ENCODE results near the gene HSP90AB1.
A peak's percentile ranks its signal among the peaks of the same experiment; 100 is the strongest.

HSP90AB1 gene

GRCh38 chr6:44238687-44239350 lies 8.1 kb upstream of the HSP90AB1 start:
- Mint-ChIP-seq H3K36me3 (peaks cover 17% of the 10 kb centered on the region), H3K9me3 (no peaks in the 10 kb centered on the region), H3K4me3 (peak overlapping the region; percentile 85), H3K4me1 (peaks cover 26% of the 10 kb centered on the region), H3K27ac (peak overlapping the region; percentile 99)
- DNase-seq (ENCODE audit: low spot score in 2 of 2) = no peak
- no peak for ATAC-seq

DNA sequence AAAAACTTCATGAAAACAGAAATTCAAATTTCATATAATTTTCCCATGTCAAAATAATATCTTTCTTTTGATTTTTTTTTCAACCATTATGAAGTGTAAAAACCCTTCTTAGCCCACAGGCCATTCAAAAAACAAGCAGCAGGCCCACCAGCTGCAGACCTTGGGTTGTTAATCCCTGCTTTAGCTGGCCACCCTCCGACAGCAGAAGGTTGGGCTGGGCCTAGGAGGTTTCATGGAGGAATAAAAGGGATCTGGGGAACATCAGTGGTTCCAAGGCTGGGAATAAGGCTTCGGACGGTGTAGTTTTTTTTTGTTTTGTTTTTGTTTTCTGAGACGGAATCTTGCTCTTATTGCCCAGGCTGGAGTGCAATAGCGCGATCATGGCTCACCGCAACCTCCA lies 3.6 kb upstream of the HSP90AB1 start:
- ATAC-seq = no peak
- no peak for DNase-seq (ENCODE audit: low spot score in 2 of 2)
- H3K9me3 Mint-ChIP-seq = no peaks in the 10 kb centered on the region
- no peak overlapping the region for H3K4me3 Mint-ChIP-seq
- no peak overlapping the region for H3K27ac Mint-ChIP-seq
- peaks cover 33% of the 10 kb centered on the region for H3K36me3 Mint-ChIP-seq
- peaks cover 39% of the 10 kb centered on the region for H3K4me1 Mint-ChIP-seq

DNA sequence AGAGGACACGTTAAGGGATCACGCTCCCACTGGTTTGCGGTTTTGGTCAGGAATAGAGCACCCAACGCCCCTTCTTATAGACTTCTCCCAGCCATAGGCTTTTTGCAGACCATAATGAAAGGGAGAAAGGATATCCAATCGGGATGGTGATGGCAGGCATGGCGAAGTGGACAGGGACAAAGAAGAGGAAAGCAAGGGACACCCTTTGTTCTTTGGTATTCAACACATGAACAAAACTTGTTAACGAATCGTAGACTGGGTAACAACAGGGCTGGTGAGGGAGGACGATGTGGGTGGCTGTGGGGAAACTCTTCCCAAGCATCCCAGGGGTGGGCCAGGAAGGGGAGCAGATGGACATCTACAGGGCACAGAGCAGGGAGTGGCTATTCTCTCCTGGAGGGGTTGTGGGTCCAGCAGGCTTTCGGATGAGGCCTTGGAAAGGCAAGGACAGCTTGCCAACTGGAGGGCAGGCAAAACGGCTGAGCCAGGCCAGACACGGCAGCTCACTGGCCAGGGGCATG lies 1.4 kb upstream of the HSP90AB1 start:
- H3K36me3 Mint-ChIP-seq = peaks cover 54% of the 10 kb centered on the region
- no peak for DNase-seq (ENCODE audit: low spot score in 2 of 2)
- H3K4me3 Mint-ChIP-seq = peak overlapping the region; percentile 96
- no peak for ATAC-seq
- H3K27ac Mint-ChIP-seq = peak overlapping the region; percentile 100
- no peaks in the 10 kb centered on the region for H3K9me3 Mint-ChIP-seq
- H3K4me1 Mint-ChIP-seq = peaks cover 50% of the 10 kb centered on the region

- H3K4me1 Mint-ChIP-seq = peaks cover 55% of the 10 kb centered on the region
- no peaks in the 10 kb centered on the region for H3K9me3 Mint-ChIP-seq
- ATAC-seq (peak; percentile 59), DNase-seq (ENCODE audit: low spot score in 2 of 2) (peak; percentile 87 to 95)
- H3K27ac Mint-ChIP-seq = peak overlapping the region; percentile 100
- H3K4me3 Mint-ChIP-seq = peak overlapping the region; percentile 96
- H3K36me3 Mint-ChIP-seq = peaks cover 61% of the 10 kb centered on the region
Observed at GRCh38 chr6:44245912-44246662, 814 bp upstream of the HSP90AB1 start.

DNA sequence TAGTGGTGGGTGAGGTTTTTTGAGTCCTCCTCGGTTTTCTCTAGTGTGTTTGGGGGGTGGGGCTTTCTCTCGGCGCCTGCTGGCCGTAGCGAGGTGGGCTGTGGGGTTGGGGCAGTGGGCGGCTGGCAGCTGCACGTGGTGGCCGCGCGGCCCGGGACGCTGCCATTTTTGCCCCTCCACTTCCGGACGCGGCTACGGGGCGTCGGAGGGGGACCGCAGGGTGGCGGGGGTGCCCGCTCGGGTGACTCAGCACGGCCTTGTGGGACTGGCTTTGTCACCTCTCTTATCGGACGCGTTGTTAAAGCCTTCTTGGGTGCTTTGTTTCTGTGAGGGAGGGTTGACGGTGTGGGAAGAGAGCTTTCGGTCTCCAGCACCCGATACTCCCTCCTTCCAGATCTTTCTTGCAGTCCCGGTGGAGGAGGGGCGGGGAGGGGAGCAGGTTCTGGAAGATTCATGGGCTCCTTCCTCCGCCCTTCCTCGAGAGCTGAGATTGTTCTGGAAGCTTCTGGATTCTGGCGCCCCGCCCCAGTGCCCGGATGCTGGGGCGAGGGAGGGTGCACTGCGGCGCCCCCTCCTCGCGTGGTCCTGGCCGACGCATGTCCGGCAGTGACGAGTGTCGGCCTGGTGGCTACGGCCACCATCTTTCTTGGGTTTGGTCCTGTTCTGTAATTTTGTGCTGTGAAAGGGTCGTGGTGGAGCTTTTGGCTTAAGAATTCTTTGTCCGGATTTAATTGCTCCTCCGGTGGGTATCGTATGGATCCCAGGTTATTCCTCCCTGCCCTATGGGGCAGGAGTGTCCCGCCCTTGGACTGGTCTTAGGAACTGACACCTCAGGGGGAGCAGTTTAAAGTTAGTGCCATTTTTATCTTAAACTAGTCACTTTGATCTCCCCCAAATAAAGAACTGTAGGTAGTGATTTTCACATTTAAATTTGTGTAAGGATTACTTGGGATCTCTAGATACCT lies 719 bp downstream of the HSP90AB1 start:
- H3K27ac Mint-ChIP-seq = peak overlapping the region; percentile 100
- H3K9me3 Mint-ChIP-seq = no peaks in the 10 kb centered on the region
- H3K4me3 Mint-ChIP-seq = peak overlapping the region; percentile 96
- H3K36me3 Mint-ChIP-seq = peaks cover 76% of the 10 kb centered on the region
- DNase-seq (ENCODE audit: low spot score in 2 of 2) (peak; percentile 84 to 95), ATAC-seq (peak; percentile 76)
- peaks cover 67% of the 10 kb centered on the region for H3K4me1 Mint-ChIP-seq

- Mint-ChIP-seq H3K9me3 (no peaks in the 10 kb centered on the region), H3K36me3 (peaks cover 86% of the 10 kb centered on the region), H3K4me3 (peak overlapping the region; percentile 96), H3K4me1 (peaks cover 76% of the 10 kb centered on the region), H3K27ac (peak overlapping the region; percentile 100)
- ATAC-seq (no peak), DNase-seq (ENCODE audit: low spot score in 2 of 2) (no peak)
Observed at GRCh38 chr6:44248579-44248978, 1.7 kb downstream of the HSP90AB1 start.

DNA sequence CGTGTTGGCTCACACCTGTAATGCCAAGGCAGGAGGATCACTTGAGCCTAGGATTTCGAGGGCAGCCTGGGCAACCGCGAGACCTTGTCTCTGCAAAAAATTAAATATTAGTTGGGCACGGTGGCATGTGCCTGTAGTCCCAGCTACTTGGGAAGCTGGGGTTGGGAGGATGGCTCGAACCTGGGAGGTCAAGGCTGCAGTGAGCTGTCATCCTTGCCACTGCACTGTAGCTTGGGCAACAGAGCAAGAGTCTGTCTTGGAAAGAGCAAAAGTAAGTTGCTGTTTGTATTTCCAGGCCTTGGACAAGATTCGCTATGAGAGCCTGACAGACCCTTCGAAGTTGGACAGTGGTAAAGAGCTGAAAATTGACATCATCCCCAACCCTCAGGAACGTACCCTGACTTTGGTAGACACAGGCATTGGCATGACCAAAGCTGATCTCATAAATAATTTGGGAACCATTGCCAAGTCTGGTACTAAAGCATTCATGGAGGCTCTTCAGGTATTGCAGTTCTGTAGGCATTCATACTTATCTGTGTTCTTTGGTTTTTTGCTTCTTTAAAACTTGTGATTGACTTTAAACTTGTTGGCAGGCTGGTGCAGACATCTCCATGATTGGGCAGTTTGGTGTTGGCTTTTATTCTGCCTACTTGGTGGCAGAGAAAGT lies 2.3 kb downstream of the HSP90AB1 start:
- DNase-seq (ENCODE audit: low spot score in 2 of 2) (no peak), ATAC-seq (no peak)
- Mint-ChIP-seq H3K27ac (peak overlapping the region; percentile 100), H3K9me3 (no peaks in the 10 kb centered on the region), H3K4me1 (peaks cover 83% of the 10 kb centered on the region), H3K36me3 (peaks cover 92% of the 10 kb centered on the region), H3K4me3 (peak overlapping the region; percentile 96)

- DNase-seq (ENCODE audit: low spot score in 2 of 2) (no peak), ATAC-seq (no peak)
- peak overlapping the region; percentile 96 for H3K4me3 Mint-ChIP-seq
- no peaks in the 10 kb centered on the region for H3K9me3 Mint-ChIP-seq
- H3K4me1 Mint-ChIP-seq = peaks cover 89% of the 10 kb centered on the region
- H3K27ac Mint-ChIP-seq = peak overlapping the region; percentile 100
- peaks cover 100% of the 10 kb centered on the region for H3K36me3 Mint-ChIP-seq
Observed at GRCh38 chr6:44250067-44250717, 3.3 kb downstream of the HSP90AB1 start.

DNA sequence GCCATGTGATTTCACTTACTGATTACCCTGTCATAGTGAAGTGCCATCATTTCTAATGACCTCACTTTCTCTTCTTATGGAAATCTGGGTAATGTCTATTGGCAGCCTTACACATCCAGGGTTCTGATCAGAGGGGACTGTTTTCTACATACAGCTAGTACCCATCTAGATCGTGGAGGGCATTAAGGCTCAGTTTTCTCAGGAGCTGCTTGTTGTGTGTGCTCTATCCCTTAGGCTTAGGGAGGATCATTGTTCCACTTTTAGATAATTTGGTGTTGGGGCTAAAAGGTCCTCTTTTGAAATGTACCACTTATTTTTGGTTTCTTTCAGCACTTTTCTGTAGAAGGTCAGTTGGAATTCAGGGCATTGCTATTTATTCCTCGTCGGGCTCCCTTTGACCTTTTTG lies 3.8 kb downstream of the HSP90AB1 start:
- Mint-ChIP-seq H3K9me3 (no peaks in the 10 kb centered on the region), H3K36me3 (peaks cover 100% of the 10 kb centered on the region), H3K4me1 (peaks cover 89% of the 10 kb centered on the region), H3K4me3 (peak overlapping the region; percentile 96), H3K27ac (peak overlapping the region; percentile 100)
- ATAC-seq (no peak), DNase-seq (ENCODE audit: low spot score in 2 of 2) (no peak)

DNA sequence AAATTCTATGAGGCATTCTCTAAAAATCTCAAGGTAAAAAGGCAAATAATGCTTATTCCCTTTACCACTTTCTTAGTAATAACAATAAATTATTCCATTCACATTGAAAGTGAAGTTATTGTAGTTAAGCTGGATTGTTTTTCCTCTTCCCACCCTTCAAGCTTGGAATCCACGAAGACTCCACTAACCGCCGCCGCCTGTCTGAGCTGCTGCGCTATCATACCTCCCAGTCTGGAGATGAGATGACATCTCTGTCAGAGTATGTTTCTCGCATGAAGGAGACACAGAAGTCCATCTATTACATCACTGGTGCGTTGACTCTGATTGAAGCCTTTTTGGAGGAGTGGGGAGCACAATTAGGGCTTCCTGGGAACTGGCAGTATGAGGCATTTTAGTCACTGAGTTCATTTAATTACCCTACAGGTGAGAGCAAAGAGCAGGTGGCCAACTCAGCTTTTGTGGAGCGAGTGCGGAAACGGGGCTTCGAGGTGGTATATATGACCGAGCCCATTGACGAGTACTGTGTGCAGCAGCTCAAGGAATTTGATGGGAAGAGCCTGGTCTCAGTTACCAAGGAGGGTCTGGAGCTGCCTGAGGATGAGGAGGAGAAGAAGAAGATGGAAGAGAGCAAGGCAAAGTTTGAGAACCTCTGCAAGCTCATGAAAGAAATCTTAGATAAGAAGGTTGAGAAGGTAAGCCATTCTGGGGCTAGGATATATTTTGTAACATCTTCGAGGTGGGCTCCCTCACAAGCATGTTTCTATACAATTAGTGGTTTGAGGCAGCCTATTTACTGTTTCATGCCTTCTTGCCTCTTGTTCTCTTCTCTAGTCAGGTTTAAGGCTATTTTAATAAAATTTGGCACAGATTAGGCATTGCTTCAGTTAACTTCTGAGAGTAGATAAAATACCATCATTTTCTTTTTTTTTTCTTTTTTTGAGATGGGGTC lies 4.9 kb downstream of the HSP90AB1 start:
- ATAC-seq = no peak
- Mint-ChIP-seq H3K36me3 (peaks cover 100% of the 10 kb centered on the region), H3K9me3 (no peaks in the 10 kb centered on the region), H3K4me1 (peaks cover 95% of the 10 kb centered on the region), H3K27ac (peak overlapping the region; percentile 100), H3K4me3 (peak overlapping the region; percentile 29)
- no peak for DNase-seq (ENCODE audit: low spot score in 2 of 2)

DNA sequence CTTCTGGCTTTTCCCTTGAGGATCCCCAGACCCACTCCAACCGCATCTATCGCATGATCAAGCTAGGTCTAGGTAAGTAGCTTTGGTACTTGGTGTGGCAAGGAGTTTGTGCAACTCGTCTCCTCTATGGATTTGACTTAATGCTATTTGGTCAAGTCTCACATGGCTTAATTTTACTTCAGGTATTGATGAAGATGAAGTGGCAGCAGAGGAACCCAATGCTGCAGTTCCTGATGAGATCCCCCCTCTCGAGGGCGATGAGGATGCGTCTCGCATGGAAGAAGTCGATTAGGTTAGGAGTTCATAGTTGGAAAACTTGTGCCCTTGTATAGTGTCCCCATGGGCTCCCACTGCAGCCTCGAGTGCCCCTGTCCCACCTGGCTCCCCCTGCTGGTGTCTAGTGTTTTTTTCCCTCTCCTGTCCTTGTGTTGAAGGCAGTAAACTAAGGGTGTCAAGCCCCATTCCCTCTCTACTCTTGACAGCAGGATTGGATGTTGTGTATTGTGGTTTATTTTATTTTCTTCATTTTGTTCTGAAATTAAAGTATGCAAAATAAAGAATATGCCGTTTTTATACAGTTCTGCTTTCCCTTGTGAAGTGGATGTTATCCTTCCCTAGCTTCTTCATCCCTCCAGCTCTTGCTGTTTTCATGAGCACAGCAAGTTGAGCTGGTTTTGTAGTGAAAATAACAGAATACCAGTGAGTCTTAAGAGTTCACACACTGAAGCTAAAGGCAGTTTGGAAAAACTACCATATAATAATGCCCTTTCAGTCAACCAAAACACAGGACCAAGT lies 6.6 kb downstream of the HSP90AB1 start:
- ATAC-seq = no peak
- peaks cover 90% of the 10 kb centered on the region for H3K4me1 Mint-ChIP-seq
- H3K27ac Mint-ChIP-seq = peak overlapping the region; percentile 100
- peak; percentile 48 to 81 for DNase-seq (ENCODE audit: low spot score in 2 of 2)
- H3K4me3 Mint-ChIP-seq = peak overlapping the region; percentile 88
- peaks cover 98% of the 10 kb centered on the region for H3K36me3 Mint-ChIP-seq
- H3K9me3 Mint-ChIP-seq = no peaks in the 10 kb centered on the region

DNA sequence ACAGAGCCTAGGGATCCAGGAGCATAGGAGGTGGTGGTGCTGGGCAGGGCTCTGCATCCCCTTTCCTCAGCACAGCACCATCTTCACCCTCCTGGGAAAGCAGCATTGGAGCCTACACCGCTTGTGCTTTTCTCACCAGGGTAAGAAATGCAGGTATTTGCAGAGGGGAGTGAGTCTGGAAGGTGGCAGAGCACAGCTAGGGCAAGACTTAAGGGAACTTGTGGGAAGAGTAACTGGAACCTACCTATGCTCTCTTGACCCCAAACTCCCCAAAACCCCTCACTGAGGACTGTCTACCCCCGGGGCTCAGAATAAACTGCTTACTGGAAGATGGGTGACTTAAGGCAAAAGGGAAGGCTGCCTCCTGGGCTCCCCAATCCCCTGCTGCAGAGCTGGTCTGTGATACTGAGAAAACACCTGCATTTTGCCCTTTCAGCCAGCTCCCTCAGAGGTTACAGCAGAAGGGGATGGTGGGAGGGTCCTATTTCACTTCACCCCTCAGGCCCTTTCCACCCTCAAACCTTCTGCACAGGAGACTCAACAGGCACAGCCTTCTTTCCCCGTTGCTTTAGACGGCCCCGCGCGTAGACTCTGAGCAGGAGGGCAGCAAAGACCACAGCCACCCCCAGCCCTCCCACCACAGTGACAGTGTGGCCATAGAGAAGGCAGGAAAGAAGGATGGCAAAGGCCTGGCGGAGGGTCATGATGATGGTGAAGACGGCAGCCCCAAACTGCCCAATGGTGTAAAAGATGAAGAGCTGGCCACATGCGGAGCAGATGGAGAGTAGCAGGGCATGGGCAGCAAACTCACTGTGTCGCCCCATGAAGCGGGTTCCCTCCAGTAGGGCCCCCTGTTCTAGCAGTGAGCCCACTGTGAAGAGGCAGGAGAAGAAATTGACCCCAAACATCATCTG lies 7.5 kb downstream of the HSP90AB1 start:
- Mint-ChIP-seq H3K4me3 (peak overlapping the region; percentile 88), H3K36me3 (peaks cover 98% of the 10 kb centered on the region), H3K27ac (peak overlapping the region; percentile 100), H3K4me1 (peaks cover 88% of the 10 kb centered on the region), H3K9me3 (no peaks in the 10 kb centered on the region)
- DNase-seq (ENCODE audit: low spot score in 2 of 2) (no peak), ATAC-seq (peak; percentile 2)
